ENCODE results near the gene MSRB3. TPM values are rescaled to one million over a fixed set of nuclear protein-coding genes. Genes with fewer than 3 reads are reported as not detected.

Gene MSRB3
- total and polyA plus RNA-seq, 2 experiments from 2014 or later = 16.9 to 19.2 TPM

DNA sequence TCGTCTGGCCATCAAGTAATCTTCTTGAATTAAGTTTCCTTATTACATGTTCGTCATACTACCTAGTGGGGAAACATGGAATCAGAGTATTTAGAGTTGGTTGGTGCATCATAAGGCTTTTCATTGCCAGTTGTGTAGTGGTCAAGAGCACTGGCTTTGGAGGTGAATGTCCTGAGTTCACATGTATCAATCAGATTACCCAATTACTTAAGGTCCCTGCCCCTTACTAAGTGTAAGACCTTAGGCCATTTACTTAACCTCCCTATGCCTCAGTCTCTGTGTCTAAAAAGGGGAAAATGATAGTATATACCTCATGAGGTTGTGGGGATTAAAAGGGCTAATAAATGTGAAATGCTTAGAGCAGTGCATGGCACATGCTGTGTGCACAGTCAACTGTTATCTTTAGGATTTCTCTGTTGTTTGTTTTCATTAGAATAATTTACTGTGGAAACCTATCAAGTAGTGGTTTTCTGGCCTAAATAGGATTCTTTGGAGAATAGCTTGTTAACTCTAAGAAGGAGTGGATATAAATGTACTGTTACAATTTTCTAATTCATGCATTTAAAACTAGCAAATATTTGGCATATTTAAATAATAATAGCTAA is 27.0 kb downstream of the MSRB3 start:
- H3K79me2 ChIP-seq = peaks cover 3% of the 10 kb centered on the region
- TF ChIP-seq EZH2phosphoT487 (IDR thresholded peaks at IDR 0.05; ENCODE audit: low read depth, severe bottlenecking, unreplicated experiment) (no peak), EZH2 (IDR thresholded peaks at IDR 0.05; ENCODE audit: borderline replicate concordance) (no peak)
- TF ChIP-seq, protein P1, sequence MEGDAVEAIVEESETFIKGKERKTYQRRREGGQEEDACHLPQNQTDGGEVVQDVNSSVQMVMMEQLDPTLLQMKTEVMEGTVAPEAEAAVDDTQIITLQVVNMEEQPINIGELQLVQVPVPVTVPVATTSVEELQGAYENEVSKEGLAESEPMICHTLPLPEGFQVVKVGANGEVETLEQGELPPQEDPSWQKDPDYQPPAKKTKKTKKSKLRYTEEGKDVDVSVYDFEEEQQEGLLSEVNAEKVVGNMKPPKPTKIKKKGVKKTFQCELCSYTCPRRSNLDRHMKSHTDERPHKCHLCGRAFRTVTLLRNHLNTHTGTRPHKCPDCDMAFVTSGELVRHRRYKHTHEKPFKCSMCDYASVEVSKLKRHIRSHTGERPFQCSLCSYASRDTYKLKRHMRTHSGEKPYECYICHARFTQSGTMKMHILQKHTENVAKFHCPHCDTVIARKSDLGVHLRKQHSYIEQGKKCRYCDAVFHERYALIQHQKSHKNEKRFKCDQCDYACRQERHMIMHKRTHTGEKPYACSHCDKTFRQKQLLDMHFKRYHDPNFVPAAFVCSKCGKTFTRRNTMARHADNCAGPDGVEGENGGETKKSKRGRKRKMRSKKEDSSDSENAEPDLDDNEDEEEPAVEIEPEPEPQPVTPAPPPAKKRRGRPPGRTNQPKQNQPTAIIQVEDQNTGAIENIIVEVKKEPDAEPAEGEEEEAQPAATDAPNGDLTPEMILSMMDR (IDR thresholded peaks at IDR 0.05; ENCODE audit: poor library complexity) = no peak
- 94% methylated on average over 2 of the region's 2 CpGs for WGBS (ENCODE audit: low lambda C conversion rate, missing lambda C conversion rate)

DNA sequence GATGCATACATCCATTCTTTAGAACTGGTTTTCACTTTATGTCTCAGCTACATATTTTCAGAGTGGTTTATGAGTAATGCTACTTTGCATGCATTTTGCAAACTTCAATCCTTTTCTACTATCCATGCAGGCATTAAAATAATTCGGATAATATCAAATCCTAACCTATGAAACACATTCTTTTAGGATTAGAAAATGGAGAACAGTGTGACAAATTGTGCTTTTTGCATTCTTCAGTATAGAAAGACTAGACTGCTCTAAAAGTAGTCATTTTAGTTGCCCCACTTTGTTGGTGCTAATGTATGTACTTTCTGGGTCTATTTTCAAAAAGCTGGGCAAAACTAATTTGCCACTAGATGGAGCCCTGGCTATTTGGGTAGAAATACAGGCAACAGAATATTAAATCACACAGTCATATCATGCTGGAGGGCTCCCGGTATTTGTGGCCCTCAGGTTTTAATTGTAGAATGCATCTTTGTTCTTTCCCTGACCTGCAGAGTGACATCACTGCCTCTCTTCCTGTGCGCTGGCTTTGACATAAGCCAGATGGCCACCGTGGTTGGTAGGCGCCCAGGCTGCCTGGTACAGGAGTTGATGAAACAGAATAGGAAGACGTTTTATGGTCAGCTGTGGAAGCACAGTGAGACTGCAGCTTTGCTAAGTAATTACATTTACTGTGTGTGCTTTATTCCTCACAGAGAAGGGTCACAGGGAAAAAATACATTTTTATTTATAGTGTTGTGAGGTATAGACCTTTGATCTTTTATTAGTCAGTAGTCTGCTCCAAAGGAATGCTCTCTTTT is 28.1 kb downstream of the MSRB3 start:
- H3K79me2 ChIP-seq = peaks cover 2% of the 10 kb centered on the region
- H2AFZ ChIP-seq = no peak overlapping the region
- no peaks in the 10 kb centered on the region for H3K27me3 ChIP-seq
- H3K27ac ChIP-seq = peak overlapping the region; percentile 60
- 25% methylated on average over 6 of the region's 6 CpGs for WGBS (ENCODE audit: low lambda C conversion rate, missing lambda C conversion rate)
- H3K4me1 ChIP-seq (ENCODE audit: insufficient read depth) = peaks cover 13% of the 10 kb centered on the region
- peak overlapping the region; percentile 54 for H3K4me2 ChIP-seq
- no peaks in the 10 kb centered on the region for H3K36me3 ChIP-seq (replicated peaks; ENCODE audit: insufficient read depth, low read depth)
- no peaks in the 10 kb centered on the region for H3K9me2 ChIP-seq (replicated peaks; ENCODE audit: insufficient read depth)
- no peak for TF ChIP-seq EZH2phosphoT487 (IDR thresholded peaks at IDR 0.05; ENCODE audit: low read depth, severe bottlenecking, unreplicated experiment)
- TF ChIP-seq, protein P1 (IDR thresholded peaks at IDR 0.05; ENCODE audit: poor library complexity) = peak; percentile 67
- H4K20me1 ChIP-seq (ENCODE audit: insufficient read depth, poor library complexity, severe bottlenecking) = no peaks in the 10 kb centered on the region
- no peak overlapping the region for H3K4me3 ChIP-seq
- no peaks in the 10 kb centered on the region for H3K9me3 ChIP-seq (ENCODE audit: low read depth)
- peak; percentile 78 for DNase-seq (ENCODE audit: low spot score)

More for the DNA sequence above, 27.0 kb downstream of the MSRB3 start:
- peak overlapping the region; percentile 60 for H3K27ac ChIP-seq
- H3K4me1 ChIP-seq (ENCODE audit: insufficient read depth) = peaks cover 13% of the 10 kb centered on the region
- no peaks in the 10 kb centered on the region for H3K9me2 ChIP-seq (replicated peaks; ENCODE audit: insufficient read depth)
- no peaks in the 10 kb centered on the region for H4K20me1 ChIP-seq (ENCODE audit: insufficient read depth, poor library complexity, severe bottlenecking)
- no peak overlapping the region for H3K4me3 ChIP-seq
- H3K9me3 ChIP-seq (ENCODE audit: low read depth) = no peaks in the 10 kb centered on the region
- no peak overlapping the region for H3K4me2 ChIP-seq
- no peaks in the 10 kb centered on the region for H3K36me3 ChIP-seq (replicated peaks; ENCODE audit: insufficient read depth, low read depth)
- no peaks in the 10 kb centered on the region for H3K27me3 ChIP-seq
- H2AFZ ChIP-seq = no peak overlapping the region
- DNase-seq (ENCODE audit: low spot score) = no peak

DNA sequence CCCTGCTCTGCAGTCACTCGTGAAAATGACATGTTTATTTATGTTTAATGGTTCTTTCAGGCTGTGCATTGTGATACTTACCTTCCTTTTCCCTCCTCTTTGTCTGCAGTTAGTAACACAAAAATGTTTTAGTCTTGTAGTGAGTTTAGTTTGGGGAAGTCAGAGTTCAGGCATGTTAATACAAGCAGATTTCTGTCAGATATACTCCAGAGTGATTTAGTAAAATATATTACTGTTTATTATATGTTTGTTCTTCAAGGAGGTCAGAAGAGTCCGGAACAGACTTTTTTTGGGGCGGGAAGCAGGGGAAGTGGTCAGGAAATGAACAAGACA is 28.7 kb downstream of the MSRB3 start:
- H3K4me3 ChIP-seq = no peak overlapping the region
- no peak for DNase-seq (ENCODE audit: low spot score)
- H3K9me3 ChIP-seq (ENCODE audit: low read depth) = no peaks in the 10 kb centered on the region
- no peaks in the 10 kb centered on the region for H4K20me1 ChIP-seq (ENCODE audit: insufficient read depth, poor library complexity, severe bottlenecking)
- no peaks in the 10 kb centered on the region for H3K36me3 ChIP-seq (replicated peaks; ENCODE audit: insufficient read depth, low read depth)
- WGBS (ENCODE audit: low lambda C conversion rate, missing lambda C conversion rate) = 27% methylated on average over 3 of the region's 3 CpGs
- H3K9me2 ChIP-seq (replicated peaks; ENCODE audit: insufficient read depth) = no peaks in the 10 kb centered on the region
- H3K4me1 ChIP-seq (ENCODE audit: insufficient read depth) = peaks cover 13% of the 10 kb centered on the region
- TF ChIP-seq EZH2 (IDR thresholded peaks at IDR 0.05; ENCODE audit: borderline replicate concordance) (no peak), EZH2phosphoT487 (IDR thresholded peaks at IDR 0.05; ENCODE audit: low read depth, severe bottlenecking, unreplicated experiment) (no peak)
- TF ChIP-seq, protein P1 (IDR thresholded peaks at IDR 0.05; ENCODE audit: poor library complexity) = no peak
- H3K4me2 ChIP-seq = peak overlapping the region; percentile 54
- H2AFZ ChIP-seq = no peak overlapping the region
- peak overlapping the region; percentile 60 for H3K27ac ChIP-seq
- no peaks in the 10 kb centered on the region for H3K27me3 ChIP-seq
- H3K79me2 ChIP-seq = no peaks in the 10 kb centered on the region

All from hepatocyte (in vitro differentiated cells).